Natural killer cell treated with Interleukin-12 subunit alpha and Interleukin-12 subunit beta and Interleukin-15 and Interleukin-18, amount 100 ng/mL, for 72 hours (primary cell): ENCODE results near the gene ATP9B. TPM values are rescaled to one million over a fixed set of nuclear protein-coding genes. Genes with fewer than 3 reads are reported as not detected.

Source experiments
- ATAC-seq, 2 donors: fragments of 150-1000 bp; cut with Tn5 transposase in 1 of 2; sonication (Bioruptor Pico), chemical (Tn5 transposase) in 1 of 2; 2 replicates each; pipeline ENCODE4 v1.10.0; 2021
- DNase-seq: peaks from one replicate; pipeline ENCODE4 v3.0.0; 2022; ENCODE audit warnings: low spot score
- H3K27ac Mint-ChIP-seq, 2 donors: 1 replicate in 1 of 2; 2 replicates in 1 of 2; pipeline ENCODE4 v1.8.0; 2022; ENCODE audit warnings: mixed read lengths in 2 of 2, mild to moderate bottlenecking in 1 of 2, moderate library complexity in 1 of 2
- H3K27me3 Mint-ChIP-seq, 2 donors: 1 replicate in 1 of 2; 2 replicates in 1 of 2; pipeline ENCODE4 v1.8.0; 2022; ENCODE audit warnings: mixed read lengths in 2 of 2
- H3K36me3 Mint-ChIP-seq: one replicate; pipeline ENCODE4 v1.8.0; 2022; ENCODE audit warnings: mixed read lengths
- H3K4me1 Mint-ChIP-seq, 2 donors: 1 replicate in 1 of 2; 2 replicates in 1 of 2; pipeline ENCODE4 v1.8.0; 2022; ENCODE audit warnings: low read depth in 2 of 2, mixed read lengths in 2 of 2, mild to moderate bottlenecking in 1 of 2
- H3K4me3 Mint-ChIP-seq: one replicate; pipeline ENCODE4 v1.8.0; 2022; ENCODE audit warnings: mixed read lengths
- H3K9me3 Mint-ChIP-seq: 2 replicates; pipeline ENCODE4 v1.8.0; 2022; ENCODE audit warnings: mixed read lengths
- total RNA-seq, 2 donors: library from RNA; stranded (reverse); gene quantifications; one replicate each; pipeline ENCODE4 v1.2.3, GENCODE V29; 2022

Gene ATP9B
- total RNA-seq, 2 donors from 2014 or later = 36.8 to 59.6 TPM

GRCh38 chr18:79393635-79394533 lies 324.7 kb downstream of the ATP9B start:
- ATAC-seq (peak; percentile 41 to 72), DNase-seq (peak; percentile 64)
- peak overlapping the region in 1 of 2 donors; percentile 68 for H3K27ac Mint-ChIP-seq
- peak overlapping the region; percentile 87 for H3K4me3 Mint-ChIP-seq
- H3K27me3 Mint-ChIP-seq = peaks cover 27 to 35% of the 10 kb centered on the region in 2 donors
- no peaks in the 10 kb centered on the region for H3K36me3 Mint-ChIP-seq
- H3K4me1 Mint-ChIP-seq = peaks cover 9 to 11% of the 10 kb centered on the region in 2 donors
- no peaks in the 10 kb centered on the region for H3K9me3 Mint-ChIP-seq

GRCh38 chr18:79394534-79395307 lies 325.5 kb downstream of the ATP9B start:
- Mint-ChIP-seq H3K4me1 (peaks cover 13% of the 10 kb centered on the region in 2 donors), H3K27ac (no peak overlapping the region), H3K36me3 (no peaks in the 10 kb centered on the region), H3K4me3 (peak overlapping the region; percentile 66), H3K27me3 (peaks cover 23 to 27% of the 10 kb centered on the region in 2 donors), H3K9me3 (no peaks in the 10 kb centered on the region)
- ATAC-seq (peak in 1 of 2 donors; percentile 4), DNase-seq (no peak)

GRCh38 chr18:79395308-79395640 lies 326.1 kb downstream of the ATP9B start:
- peak overlapping the region; percentile 66 for H3K4me3 Mint-ChIP-seq
- ATAC-seq = no peak
- H3K27ac Mint-ChIP-seq = no peak overlapping the region

GRCh38 chr18:79395761-79396404 lies 326.7 kb downstream of the ATP9B start, which contains the start of gene NFATC1:
TSS of gene NFATC1 (plus strand) at chr18:79395930. CDS start at chr18:79396225, 295 bp downstream.
- Mint-ChIP-seq H3K9me3 (no peaks in the 10 kb centered on the region), H3K27ac (no peak within 1 kb of the TSS), H3K4me3 (peak within 1 kb of the TSS; percentile 66), H3K4me1 (peaks cover 14% of the 10 kb centered on the region in 2 donors), H3K27me3 (peaks cover 17% of the 10 kb centered on the region in 2 donors), H3K36me3 (no peaks in the 10 kb centered on the region)
- DNase-seq = peak; percentile 72
- ATAC-seq = peak; percentile 36 to 56

More at GRCh38 chr18:79395308-79395640, 326.1 kb downstream of the ATP9B start:
- Mint-ChIP-seq H3K27me3 (peaks cover 21 to 23% of the 10 kb centered on the region in 2 donors), H3K9me3 (no peaks in the 10 kb centered on the region), H3K4me1 (peaks cover 13% of the 10 kb centered on the region in 2 donors), H3K36me3 (no peaks in the 10 kb centered on the region)
- DNase-seq = no peak

- Mint-ChIP-seq H3K27ac (no peak overlapping the region), H3K36me3 (no peaks in the 10 kb centered on the region), H3K27me3 (peaks cover 13% of the 10 kb centered on the region in 2 donors), H3K9me3 (no peaks in the 10 kb centered on the region), H3K4me1 (peaks cover 20% of the 10 kb centered on the region in 2 donors), H3K4me3 (peak overlapping the region; percentile 45)
- DNase-seq = no peak
- no peak for ATAC-seq
Measured at GRCh38 chr18:79396431-79397246, 327.4 kb downstream of the ATP9B start.

GRCh38 chr18:79397247-79397829 lies 328.1 kb downstream of the ATP9B start:
- H3K4me1 Mint-ChIP-seq = peaks cover 20% of the 10 kb centered on the region in 2 donors
- DNase-seq (no peak), ATAC-seq (no peak)
- H3K36me3 Mint-ChIP-seq = no peaks in the 10 kb centered on the region
- H3K9me3 Mint-ChIP-seq = no peaks in the 10 kb centered on the region
- H3K27me3 Mint-ChIP-seq = peaks cover 6 to 7% of the 10 kb centered on the region in 2 donors
- no peak overlapping the region for H3K27ac Mint-ChIP-seq
- H3K4me3 Mint-ChIP-seq = no peak overlapping the region

- H3K4me1 Mint-ChIP-seq = peaks cover 23 to 26% of the 10 kb centered on the region in 2 donors
- no peaks in the 10 kb centered on the region for H3K9me3 Mint-ChIP-seq
- peak overlapping the region; percentile 85 for H3K4me3 Mint-ChIP-seq
- ATAC-seq (no peak), DNase-seq (no peak)
- H3K27me3 Mint-ChIP-seq = peaks cover 0 to 5% of the 10 kb centered on the region in 2 donors
- peak overlapping the region; percentile 70 for H3K27ac Mint-ChIP-seq
- no peaks in the 10 kb centered on the region for H3K36me3 Mint-ChIP-seq
Measured at GRCh38 chr18:79397830-79398761, 328.9 kb downstream of the ATP9B start.

GRCh38 chr18:79399275-79400081 lies 330.3 kb downstream of the ATP9B start:
- Mint-ChIP-seq H3K4me3 (peak overlapping the region; percentile 85), H3K27ac (peak overlapping the region; percentile 70), H3K4me1 (peaks cover 22 to 33% of the 10 kb centered on the region in 2 donors), H3K9me3 (no peaks in the 10 kb centered on the region), H3K36me3 (no peaks in the 10 kb centered on the region), H3K27me3 (no peaks in the 10 kb centered on the region)
- peak; percentile 18 to 35 for ATAC-seq
- peak; percentile 63 for DNase-seq

GRCh38 chr18:79400091-79400590 lies 330.9 kb downstream of the ATP9B start:
- Mint-ChIP-seq H3K4me1 (peaks cover 24 to 36% of the 10 kb centered on the region in 2 donors), H3K27me3 (no peaks in the 10 kb centered on the region), H3K4me3 (peak overlapping the region; percentile 88), H3K36me3 (no peaks in the 10 kb centered on the region), H3K9me3 (no peaks in the 10 kb centered on the region), H3K27ac (no peak overlapping the region)
- ATAC-seq = peak; percentile 67 to 78
- peak; percentile 64 for DNase-seq

GRCh38 chr18:79400591-79401381 lies 331.6 kb downstream of the ATP9B start:
- H3K27me3 Mint-ChIP-seq = no peaks in the 10 kb centered on the region
- H3K36me3 Mint-ChIP-seq = no peaks in the 10 kb centered on the region
- peak overlapping the region; percentile 75 to 82 for H3K27ac Mint-ChIP-seq
- peaks cover 27 to 39% of the 10 kb centered on the region in 2 donors for H3K4me1 Mint-ChIP-seq
- H3K4me3 Mint-ChIP-seq = peak overlapping the region; percentile 88
- ATAC-seq (peak; percentile 25), DNase-seq (no peak)
- H3K9me3 Mint-ChIP-seq = no peaks in the 10 kb centered on the region
